HUDEP-2 (cell line): ENCODE measurements around the gene RANBP17.
A peak's percentile ranks its signal among the peaks of the same experiment; 100 is the strongest.

Experiments used
- DNase-seq, 76 experiments: peaks; one replicate each; lab custom pipeline; 2025; ENCODE audit not compliant: unreplicated experiment in 76 of 76; lab: John Stamatoyannopoulos, UW

RANBP17 gene

DNA sequence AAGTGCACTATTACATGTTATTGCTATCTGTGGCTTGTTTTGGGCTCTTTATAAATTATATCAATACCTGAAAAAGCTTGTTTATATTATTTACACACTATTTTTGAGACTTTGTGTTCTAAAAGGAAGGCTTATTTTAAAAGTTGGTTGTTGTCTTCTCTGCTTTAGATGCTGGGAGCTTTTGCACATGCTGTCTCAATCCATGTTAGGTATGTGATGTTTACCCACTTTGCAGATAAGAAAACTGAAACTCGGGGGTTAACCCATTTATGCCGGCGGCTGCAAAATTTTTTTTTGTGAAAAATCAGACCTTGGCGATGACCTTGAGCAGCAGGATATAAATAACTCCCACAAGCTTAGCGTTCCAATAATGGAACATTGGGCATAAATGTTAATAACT lies 212.9 kb downstream of the RANBP17 start:
- no peak for DNase-seq

DNA sequence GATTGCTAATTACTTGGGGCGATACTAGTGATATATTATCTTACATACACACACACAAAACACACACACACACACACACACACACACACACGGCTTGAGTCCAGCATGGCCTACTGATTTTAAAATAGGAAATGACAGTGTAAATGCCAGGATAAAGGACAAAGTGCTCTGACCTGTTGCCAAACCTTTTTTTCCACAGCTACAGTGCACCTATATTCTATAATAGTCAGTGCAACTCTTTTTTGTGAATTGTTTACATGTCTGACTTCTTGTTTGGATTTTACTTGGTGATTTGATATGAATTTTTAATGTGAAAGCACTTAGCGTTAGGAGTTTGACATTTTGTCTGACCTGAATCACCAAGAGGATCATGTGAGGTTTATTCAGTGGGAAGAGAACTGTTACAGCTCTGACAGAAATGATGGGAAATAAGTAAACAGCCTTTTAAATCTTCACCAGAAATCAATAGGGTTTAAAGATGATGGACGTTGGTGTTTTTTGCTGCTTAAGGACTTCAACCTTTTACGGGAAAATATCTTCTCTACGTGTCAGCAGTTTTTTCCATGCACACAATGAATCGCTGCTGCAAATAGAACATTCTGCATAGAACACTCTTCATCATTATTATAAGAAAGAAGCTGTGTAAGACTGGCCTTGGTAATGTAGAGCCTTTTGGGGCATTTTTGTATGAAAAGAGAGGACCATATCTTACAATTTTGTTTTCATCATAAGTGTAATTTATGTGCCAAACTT lies 218.5 kb downstream of the RANBP17 start:
- no peak for DNase-seq

DNA sequence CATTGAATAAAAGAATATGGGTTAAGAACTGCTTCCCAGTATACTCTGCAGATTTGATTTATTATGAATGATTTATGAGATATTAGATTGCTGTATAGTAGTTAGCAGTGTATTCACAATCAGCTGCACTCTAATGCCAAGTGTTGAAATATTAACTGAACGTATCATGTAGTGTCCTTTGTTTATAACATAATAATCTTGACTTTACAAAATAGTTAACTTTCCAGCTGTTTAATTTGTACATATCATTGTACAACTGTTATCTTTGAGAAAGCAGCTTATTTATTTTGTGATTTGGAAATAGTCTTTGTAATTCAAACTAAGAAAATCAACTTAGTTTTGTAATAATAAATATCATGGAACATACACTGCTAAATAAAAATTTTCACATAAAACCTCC lies 219.5 kb downstream of the RANBP17 start:
- no peak for DNase-seq

DNA sequence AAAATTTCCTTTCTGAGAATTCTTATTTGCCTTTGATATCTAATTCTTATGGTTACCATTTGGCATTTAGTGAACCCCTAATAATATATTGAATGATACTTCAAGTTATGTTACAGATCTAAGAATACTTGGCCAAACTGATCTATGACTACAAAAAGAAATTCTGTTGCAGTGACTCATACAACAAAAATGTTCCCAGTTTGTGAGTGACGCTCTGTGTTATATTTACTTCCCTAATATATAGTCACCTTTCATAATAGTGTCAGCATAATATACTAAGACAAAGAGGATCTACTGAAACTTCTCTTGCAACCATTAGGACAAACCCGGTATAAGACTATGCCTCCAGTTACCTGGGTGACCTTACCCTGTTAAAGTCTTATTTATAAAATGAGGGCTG lies 230.4 kb downstream of the RANBP17 start:
- DNase-seq = no peak

DNA sequence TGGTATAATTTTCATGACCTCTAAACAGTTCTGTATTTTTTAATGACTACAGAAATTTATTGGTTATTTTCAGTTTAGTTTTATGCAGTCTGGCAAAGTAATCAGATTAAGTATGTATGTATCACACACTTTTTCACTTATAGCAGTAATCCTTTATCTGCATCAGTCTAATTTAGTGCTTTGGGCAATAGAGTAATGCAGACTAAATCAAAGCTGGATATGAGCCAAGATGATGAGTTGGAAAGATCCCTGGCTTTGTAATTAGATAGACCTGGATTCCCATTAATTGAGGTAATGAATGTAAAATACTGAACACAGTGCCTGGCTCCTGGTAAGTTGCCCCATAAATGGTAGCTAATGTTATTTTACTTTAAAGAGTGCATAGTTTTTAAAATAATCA lies 231.8 kb downstream of the RANBP17 start:
- DNase-seq = no peak

DNA sequence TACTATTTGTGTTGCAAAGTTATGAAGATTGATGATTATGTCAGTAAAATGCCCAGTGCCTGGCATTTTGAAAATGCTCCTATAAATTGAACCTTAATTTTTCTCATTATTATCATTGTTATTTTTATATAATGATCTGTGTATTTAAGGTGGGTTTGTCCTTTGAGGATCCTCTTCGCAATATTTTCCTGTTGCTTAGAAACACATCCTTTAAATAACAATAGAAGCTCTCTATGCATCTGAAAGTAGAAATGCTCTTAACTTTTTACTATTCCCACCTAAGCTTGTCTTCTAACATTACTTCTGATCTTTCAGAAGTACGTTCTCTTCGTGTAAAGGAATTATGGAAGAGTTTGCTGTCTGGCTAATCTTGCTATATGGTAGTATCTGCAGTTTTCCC lies 232.5 kb downstream of the RANBP17 start:
- no peak for DNase-seq

DNA sequence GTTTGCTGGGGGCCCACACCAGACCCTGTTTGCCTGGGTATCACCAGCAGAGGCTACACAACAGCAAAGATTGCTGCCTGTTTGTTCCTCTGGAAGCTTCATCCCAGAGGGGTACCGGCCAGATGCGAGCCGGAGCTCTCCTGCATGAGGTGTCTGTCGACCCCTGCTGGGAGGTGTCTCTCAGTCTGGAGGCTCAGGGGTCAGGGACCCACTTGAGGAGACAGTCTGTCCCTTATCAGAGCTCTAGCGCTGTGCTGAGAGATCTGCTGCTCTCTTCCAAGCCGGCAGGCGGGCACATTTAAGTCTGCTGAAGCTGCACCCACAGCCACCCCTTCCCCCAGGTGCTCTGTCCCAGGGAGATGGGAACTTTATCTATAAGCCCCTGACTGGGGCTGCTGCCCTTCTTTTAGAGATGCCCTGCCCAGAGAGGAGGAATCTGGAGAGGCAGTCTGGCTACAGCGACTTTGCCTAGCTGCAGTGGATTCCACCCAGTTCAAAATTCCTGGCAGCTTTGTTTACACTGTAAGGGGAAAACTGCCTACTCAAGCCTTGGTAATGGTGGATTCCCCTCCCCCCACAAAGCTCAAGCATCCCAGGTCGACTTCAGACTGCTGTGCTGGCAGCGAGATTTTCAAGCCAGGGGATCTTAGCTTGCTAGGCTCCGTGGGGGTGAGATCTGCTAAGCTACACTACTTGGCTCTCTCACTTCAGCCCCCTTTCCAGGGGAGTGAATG lies 241.2 kb downstream of the RANBP17 start:
- DNase-seq = no peak

DNA sequence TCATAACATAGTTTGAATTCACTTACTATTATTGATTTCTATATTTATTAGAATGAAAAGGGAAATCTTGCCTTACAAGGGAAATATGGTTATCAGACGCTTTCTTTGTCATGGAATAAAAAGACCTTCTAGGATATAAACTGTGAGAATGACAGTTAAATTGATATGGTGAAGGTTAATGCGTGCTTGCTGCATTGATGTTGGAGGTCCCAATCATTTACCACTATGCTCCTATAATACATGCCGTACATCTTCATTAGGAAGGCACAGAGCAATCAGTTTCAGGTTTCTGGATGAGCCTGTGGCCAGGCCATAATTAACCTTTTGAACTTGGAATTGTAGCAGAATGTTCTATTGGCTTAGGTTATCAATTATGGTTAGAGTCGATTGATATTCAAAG lies 245.9 kb downstream of the RANBP17 start:
- DNase-seq = no peak

DNA sequence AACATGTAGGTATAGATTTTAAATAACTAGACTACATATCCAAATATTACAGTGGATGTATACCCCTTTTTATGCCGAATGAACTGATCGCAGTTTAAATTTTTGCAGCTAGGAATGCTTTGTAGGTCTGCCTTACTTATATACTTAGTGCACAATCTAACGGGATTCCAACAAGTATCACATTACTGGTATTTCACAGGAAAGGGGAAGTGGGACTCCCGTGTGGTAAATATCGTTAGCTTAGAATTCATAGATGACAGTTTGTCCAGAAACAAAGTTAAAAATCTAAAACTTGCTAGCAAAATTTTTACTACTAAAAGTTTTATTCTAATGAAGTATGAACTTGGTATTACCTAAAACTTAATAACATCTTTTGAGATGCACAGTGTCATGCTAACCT lies 253.7 kb downstream of the RANBP17 start:
- DNase-seq = no peak

DNA sequence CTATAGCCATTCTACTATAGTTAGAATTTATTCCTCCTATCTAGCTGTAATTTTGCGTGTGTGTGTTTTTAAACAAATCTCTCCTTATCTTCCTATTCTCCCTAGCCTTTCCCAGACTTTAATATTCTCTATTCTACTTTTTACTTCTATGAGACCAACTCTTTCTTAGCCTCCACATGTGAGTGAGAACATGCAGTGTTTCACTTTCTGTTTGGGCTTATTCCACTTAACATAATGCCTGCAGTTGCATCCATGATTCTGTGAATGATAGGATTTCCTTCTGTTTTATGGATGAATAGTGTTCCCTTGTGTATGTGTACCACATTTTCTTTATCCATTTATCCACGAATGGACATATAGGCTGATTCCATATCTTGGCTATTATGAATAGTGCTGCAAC lies 254.9 kb downstream of the RANBP17 start:
- DNase-seq = no peak

DNA sequence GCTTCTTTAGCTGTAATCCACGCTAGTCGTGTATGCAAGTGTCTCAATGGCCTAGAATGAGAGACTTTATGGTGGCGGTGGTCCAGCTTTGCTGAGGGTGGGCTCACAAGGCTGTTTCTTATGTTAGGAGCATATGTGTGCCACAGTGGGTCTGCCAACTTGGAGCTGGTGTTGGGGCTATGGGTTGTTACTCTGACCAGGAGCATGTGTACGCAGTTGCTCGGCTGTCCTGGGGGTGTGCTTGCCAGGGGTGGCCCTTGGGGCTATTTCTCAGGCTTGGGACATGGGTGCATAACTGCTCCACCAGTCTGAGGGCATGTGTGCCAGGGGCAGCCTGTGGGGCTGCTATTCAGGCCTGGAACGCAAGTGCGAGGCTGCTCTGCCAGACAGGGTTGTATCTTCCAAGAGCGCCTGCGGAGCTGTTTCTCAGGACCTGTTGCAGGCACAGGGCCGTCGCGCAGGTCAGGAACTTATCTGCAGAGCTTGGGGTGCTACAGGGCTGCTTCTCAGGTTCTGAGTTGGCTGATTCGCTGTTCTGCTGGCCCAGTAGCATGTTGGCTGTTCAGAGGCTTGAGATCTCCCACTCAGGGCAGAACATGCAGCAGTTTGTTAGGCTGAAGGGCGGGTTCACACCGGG lies 259.3 kb downstream of the RANBP17 start:
- DNase-seq = no peak

DNA sequence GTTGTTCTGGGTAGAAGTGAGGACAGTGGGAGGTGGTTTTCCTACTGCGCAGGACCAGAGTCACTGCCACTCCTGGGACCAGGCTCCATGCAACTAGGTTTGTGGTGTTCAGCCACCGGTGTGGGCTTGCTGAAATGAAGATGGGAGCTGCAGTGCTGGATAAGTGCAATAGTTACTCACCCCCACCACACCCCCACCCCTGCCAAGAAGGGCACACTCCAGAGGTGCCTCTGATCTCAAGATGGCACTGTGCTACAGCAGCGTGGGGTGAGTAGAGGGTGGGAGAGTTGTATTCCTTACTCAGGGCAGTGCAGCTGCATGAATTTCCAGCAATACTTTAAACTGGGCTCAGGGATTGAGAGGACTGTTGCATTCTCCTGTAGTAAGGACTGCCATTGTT lies 259.8 kb downstream of the RANBP17 start:
- no peak for DNase-seq

DNA sequence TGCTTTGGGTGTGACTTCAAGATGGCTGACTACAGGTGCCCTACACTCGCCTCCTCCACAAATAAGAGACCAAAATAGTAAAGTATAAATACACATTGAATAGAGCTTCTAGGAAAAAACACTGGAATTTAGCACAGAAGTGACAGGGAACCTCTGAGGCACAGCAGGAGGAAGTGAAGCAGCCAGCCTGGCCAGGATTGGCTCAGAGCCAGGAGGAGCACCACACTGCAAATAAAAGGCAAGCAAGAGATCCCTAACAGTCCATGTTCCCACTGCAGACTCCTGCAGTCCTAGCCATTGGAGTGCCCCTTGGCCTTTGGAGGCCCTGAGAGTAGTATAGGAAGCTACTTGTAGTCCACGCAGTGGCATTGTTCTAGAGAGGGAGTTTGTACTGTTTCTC lies 260.6 kb downstream of the RANBP17 start:
- DNase-seq = peak in 4 of 76 experiments; percentile 1 to 4 (median 2)

DNA sequence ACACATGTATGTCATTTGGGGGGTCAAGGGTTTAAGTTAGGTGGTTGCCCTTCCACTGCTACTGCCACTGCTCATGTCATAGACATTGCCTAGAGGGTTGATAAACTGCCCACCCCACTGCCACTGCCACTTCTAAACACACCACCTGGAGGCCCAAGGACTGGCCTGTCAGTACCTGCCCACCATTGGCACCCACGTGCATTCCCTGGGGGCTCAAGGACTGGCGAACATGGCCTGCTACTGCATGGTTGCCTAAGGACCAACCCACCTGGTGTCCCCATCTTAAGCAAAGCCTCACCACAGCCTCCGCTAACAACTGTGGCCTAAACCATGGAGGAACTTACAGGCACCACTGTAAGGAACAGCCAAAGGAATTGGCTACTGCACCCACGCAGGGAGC lies 261.6 kb downstream of the RANBP17 start:
- no peak for DNase-seq

DNA sequence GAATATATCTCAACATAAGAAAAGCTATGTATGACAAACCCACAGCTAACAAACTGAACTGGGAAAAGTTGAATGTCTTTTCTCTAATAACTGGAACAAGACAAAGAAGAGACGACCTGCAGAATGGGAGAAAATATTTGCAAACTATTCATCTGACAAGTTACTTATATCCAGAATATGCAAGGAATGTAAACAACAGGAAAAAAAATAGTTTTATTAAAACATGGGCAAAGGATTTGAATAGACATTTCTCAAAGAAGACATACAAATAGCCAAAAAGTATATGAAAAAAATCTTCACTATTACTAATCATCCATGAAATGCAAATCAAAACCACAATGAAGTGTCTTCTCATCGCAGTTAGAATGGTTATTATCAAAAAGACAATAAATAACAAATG lies 265.5 kb downstream of the RANBP17 start:
- DNase-seq = no peak

DNA sequence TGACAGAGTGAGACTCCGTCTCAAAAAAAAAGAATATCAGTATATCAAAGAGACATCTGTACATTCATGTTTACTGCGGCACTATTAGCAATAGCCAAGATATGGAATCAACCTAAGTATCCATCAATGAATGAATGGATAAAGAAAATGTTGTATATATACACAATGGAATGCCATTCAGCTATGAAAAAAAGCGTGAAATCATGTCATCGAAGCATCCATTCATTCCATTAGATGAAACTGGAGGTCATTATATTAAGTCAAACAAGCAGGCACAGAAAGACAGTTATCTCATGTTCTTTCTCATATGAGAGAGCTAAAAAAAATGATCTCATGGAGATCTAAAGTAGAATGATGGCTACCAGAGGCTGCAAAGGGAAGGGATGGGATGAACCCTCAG lies 266.3 kb downstream of the RANBP17 start:
- no peak for DNase-seq

DNA sequence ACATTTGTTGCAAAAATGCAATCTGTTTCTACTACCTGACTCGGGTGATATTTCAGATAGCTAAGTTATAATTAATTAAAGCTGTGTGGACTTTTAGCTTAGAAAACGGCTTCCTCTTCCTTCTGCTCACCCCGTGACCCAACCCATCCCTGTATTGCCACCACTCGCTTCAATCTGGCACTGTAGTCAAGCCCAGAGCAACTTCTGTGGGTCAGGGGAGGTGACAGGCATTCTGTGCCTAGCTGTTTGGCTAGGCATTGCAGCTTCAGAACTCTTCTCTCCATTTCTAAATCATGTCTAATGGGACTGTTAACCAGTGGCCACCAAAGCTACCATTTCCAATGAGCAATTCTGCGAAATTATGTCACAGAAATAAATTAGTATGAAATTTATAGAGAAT lies 267.5 kb downstream of the RANBP17 start:
- no peak for DNase-seq

DNA sequence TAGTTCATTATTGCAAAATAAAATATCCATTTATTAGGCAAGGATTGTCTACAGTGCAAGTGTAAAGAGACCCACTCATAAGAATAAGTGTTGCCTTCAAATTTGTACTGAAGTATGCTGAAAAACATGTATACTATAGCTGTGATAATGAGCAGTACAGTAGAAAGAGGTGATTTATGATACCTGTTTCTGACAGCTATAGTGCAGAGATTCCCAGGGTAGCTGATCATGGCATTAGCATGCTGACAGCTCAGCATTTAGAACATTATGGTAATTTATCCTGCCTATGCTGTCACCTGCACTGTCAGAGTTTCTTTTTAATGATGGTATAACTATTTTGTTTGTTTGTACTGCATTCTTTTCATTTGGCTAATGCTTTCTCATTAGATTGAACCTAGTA lies 269.7 kb downstream of the RANBP17 start:
- no peak for DNase-seq

DNA sequence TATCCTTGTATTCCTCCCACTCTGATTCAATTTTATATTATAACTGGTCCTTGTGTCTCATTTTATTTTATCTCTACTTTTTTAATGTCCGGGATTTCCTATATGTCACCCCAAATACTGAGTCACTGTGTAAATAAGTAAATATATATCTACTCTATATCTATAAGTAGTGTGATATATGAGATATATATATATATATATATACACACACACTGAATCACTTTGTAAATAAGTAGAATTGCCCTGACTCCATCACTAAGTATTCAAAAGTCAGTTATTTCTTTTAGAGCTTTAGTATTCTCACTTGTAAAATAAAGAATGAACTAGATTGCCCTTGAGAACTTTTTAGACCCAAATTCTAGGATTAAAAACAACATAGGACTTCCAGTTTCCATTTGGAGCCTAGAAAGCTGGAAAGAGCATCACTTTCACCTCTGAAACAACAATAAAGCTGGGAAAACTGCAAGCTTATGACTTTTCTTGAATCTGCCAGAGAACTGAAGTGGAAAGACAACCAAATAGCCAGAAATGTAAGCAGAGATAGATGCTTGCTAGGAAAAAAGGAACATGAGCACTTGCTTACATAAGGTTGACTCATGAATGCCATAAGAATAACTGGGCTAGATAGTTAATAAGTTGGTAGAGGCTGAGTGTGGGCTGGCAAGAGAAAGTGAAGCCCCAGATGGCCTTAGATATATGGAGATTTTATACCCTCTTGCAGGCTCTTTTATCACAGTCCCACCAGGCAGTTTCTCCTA lies 276.1 kb downstream of the RANBP17 start:
- no peak for DNase-seq

DNA sequence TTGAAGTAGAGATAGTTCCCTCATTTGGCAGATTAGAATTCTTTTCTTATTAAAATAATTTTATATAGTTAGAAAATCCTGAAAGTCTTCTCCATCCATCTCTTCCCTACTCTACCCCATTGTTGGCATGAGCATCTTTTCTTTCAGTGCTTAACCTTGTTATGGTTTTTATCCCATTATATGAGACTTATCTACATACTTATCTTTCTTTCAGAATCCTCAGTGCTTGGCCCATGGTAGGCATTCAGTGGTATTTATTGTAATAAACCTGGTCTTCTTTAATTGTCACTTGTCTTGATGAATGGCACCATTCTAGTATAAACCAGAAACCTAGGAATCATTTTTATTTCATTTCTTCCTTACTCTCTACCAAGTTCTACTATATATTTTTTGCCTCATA lies 277.4 kb downstream of the RANBP17 start:
- DNase-seq = no peak

DNA sequence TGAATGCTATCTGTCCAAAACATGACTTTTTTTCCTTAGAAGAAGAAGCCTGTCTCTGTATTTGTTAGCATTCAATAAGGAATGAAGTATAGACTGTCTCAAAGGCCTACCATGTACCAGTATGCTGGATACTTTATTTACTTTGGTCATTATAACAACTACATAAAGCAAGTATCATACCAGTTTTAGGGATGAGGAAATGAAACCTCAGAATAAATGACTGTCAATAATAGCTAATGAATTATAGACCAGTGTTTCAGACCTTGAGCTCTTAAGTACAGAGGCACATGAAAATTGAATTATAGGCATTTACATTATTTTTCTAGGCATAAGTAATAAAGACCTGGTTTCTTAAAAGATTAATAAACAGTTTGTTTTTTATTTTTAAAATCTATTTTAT lies 280.8 kb downstream of the RANBP17 start:
- DNase-seq = no peak
